Stimulated activated naive CD4-positive, alpha-beta T cell (primary cell): ENCODE results near the gene ZNF24.

Experiments
- DNase-seq, 6 experiments: peaks; one replicate each; lab custom pipeline; 2025; lab: John Stamatoyannopoulos, UW

ZNF24 gene

DNA sequence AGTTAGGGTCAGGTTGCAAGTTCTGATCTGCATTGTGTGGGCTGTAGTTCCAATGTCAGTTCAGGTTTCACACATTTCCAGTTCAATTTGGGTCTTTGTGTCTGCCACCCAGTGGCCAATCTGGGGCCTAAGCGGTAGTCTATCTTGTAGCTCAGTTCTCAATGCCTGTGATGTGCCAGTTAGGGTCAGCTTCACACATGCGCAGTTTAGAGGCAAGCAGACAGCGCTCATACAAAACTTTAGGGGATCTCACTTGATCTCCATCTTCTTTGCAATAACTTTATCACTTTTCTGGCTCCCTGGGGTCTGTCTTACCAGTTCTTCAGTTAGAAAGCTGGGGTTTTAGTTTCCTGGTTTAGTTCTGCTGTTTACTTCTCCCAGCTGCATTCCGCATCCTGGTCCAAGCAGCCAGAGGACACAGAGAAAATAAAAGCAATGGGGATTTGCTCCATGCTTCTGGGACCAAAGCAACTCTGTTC, 11.0 kb upstream of the ZNF24 start:
- peak; percentile 18 to 63 (median 35) for DNase-seq

DNA sequence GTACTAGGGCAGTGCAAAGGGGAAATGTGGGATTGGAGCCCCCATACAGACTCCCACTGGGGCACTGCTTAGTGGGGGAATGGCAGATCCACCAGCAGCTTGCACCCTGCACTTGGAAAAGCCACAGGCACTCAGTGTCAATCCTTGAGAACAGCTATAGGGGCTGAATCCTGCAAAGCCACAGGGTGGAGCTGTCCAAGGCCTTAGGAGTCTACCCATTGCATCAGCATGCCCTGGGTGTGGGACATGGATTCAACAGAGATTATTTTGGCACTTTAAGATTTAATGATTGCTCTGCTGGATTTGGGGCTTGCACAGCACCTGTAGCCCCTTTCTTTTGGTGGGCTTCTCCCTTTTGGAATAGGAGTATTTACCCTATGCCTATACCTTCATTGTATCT, 8.6 kb upstream of the ZNF24 start:
- no peak for DNase-seq

DNA sequence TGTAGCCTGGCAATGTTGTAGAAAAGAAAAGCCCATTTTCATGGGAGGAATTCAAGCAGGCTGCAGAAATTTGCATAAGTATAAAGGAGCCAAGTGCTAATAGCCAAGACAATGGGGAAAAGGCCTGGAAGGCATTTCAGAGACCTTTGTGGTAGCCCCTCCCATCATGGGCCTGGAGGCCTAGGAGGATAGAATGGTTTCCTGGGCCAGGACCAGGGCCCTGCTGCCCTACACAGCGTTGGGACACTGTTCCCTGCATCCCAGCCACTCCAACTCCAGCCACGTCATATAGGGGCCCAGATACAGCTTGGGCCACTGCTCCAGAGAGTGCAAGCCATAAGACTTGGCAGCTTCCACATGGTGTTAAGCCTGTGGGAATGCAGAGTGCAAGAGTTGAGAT, 8.1 kb upstream of the ZNF24 start:
- DNase-seq, result no peak

DNA sequence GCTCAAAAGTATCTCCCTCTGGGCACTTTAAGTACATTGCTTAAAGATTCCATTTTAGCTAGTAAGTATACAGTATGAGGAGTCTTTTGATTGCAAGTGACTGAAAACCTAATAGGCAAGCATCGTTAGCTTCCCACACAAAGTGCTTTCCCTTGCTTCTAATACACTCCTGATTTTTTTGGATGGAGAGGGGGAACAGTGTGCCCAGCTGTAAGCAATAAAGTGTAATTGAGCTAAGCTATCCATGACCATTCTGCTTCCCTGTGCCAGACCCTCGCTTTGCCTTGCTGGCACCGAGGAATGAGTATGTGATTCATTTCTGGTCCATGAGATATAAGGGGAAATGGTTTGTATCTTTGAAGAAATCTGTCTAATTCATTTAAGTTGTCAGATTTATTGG, 3.8 kb upstream of the ZNF24 start:
- DNase-seq, result no peak

DNA sequence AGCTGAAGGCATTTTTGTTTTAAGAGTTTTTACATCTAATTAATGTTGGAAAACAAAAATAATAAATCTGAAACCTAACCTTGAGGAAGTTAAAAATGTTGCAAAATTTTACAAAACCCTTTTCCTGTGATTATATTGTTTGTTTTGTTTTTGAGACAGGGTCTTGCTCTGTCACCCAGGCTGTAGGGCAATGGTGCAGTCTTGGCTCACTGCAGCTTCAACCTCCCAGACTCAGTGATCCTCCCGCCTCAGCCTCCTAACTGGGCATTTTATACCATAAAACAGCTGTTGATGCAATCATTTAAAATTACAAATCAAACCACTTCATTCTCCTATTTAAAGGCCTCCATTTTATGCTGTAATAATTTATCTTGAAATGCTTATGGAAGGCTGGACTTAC, 1.7 kb upstream of the ZNF24 start:
- no peak for DNase-seq

DNA sequence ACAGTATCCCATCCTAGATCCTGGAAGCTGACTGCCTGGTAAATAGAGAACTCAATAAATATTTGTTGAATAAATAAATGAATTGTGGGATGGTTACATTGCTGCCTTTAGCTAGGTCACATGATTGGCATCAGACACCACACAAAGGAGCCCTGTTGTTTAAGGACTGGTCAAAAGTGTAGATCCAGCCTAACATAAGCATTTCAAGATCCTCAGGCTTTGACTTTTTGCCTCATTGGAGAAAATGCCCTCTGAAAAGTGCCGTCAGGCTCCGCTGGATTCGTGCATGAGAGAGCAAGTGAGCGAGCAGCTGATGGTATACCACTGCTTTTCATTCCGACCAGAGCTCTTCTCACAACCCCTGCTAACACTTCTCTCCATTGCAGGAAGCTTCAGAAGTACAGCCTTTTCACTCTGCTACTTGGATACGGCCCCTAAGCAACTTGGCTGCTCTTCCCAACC, 1.3 kb upstream of the ZNF24 start:
- DNase-seq, result no peak

DNA sequence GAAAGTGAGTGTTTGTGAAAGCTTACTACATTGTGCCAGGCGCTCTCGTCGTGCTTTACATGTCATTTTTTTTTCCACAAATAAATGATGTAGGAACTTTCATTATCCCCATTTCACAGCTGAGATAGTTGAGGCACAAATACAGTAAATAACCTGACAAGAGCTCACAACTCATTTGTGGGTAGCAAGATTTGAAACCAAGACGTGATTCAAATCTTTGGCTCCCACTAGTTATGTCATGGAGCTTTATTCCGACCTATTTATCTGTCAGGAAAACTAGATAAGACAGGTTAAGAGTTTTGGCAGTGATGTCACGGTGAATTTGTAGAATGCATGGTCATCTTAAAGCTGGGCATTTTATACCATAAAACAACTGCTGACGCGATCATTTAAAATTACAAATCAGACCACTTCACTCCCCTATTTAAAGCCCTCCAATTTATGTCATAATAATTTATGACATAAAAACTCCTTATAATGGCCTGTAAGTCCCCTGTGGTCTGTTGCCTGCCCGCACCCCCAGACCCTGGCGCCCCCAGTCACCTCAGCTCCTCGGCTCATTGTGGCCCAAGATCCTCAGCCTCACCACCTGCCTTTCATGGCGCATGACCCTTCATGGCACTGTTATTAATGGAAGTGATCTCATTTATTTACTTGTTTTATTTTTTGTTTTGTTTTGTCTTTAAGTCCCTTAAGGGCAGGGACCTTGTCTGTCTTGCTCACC, 678 bp upstream of the ZNF24 start:
- no peak for DNase-seq

DNA sequence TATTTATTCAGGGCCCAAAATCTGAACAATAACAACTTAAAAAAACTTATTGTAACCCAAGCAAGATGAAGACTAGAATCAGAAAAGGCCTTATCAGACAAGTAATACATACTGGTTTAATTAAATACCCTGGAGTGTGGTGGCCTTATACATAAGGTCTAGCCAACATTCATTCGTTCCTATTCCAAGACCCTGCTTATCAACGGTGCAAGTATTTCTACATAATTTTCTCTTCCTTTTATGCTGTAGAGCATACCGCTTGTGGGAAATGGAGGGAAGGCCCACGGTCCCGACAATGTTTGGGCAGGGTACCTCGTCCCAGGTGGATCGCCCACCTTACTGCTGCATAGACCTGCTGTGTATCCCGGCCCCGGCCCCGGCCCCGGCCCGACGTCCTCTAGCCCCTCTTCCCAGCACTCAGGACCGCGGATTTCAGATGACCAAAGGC, 708 bp downstream of the ZNF24 start:
- DNase-seq, result no peak

DNA sequence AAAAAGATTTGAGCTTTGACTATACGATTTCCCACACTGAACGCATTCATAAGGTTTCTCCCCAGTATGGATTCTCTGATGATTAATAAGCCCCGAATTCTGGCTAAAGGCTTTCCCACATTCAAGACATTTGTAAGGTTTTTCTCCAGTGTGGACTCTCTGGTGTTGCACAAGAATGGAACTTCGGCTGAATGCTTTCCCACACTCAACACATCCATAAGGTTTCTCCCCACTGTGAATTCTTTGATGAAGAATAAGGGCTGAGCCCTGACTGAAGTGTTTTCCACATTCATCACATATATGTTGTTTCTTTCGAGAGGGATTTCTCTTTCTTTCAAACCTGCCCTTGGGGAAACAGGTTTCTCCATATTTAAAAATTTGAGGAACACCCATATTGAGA, 6.9 kb downstream of the ZNF24 start:
- DNase-seq, result no peak

DNA sequence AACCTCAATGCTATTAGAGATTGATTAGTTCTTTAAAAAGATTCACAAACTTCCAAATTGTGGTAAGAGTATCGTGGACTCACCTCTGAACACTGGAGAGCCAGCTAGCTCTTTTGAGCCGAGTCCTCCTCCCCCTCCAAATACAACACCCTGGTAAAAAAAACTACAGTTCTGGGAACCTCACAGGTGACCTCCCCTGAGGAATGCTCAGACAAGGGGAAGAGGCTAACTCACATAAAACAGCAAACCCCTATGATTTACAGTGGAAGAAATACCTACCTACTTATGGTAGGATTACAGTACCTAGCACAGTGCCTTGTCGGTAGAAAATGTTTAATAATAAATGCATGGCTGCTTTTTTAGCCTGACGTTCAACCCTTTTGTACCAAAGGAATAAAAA, 8.4 kb downstream of the ZNF24 start:
- no peak for DNase-seq

DNA sequence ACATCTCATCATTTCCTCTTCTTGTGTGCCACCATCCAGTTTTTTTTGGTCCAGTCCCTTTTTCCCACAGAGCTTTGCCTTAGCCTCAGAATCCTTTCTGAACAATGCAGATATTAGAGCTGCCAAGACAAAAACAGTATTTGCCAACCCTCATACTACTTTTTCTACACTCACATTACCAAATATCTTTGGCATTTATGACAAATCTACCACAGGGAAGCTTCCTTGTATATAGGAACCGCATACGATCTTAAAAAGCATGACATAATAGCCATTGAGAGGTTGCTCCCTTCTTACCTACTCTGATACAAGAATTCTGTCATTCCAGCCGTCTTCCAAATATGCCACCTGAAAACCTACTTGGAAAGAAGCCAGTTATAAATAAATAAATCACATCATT, 9.4 kb downstream of the ZNF24 start:
- DNase-seq, result no peak

DNA sequence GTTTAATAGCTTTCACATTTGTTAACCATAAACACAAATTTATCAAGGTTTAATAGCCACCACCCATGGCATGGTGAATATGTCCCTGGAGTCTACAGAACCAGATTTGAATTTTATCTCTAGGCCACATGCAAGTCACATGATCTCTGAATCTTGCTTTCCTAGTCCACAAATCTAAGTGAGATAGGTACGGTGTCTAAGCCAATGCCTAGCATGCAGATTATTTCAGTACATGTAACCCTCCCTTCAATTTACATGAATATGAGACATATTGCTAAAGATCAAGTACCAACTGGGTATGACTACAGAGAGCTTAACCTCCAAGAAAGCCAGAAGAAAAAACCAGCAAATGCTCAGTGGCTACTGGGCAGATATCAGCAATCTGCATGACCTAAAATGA, 10.0 kb downstream of the ZNF24 start:
- no peak for DNase-seq

DNA sequence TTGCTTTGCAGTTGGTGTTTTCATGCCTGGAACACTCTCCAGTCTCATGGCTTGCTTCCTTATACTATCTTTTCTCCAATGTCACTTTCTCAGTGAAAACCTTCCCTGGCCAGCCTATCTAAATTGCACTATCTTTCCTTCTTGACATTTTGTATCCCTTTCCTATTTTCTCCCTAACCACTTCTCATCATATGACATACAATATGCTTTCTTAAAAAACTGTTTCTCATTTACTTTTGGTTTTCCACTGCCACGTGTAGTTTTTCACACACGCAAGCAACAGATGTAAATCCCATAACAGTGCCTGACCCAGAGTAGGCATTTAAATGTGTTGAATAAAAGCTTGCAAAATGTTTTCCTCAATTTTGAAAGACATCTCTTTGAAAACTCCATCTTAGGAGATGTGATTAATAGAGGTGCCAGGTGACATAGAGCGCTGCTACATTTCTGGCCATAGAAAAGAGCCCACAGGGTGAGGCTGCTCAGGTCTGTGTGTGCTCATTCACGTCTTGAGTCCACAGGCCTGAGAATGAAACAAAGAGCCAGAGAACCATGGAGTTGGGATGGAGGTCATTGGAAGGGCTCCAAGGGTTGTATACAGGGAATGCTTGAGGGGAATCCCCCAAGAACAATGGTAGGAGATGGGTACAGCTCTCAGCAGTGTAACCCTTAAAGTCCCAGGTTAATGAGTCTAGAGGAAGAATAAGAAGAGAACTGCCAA, 12.7 kb downstream of the ZNF24 start:
- DNase-seq, result no peak

DNA sequence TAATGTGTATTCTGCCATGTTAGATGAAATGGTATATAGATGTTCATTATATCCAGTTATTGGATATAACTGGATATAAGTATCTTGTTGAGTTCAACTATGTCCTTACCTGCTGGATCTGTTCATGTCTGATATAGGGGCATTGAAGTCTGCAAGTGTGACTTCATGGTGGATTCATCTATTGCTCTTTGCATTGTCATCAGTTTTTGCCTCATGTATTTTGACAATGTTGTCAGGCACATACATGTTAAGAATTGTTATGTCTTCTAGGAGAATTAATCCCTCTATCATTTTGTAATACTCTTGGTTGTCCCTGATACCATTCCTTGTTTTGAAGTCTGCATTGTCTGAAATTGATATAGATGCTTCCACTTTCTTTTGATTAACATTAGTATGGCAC, 15.4 kb downstream of the ZNF24 start:
- no peak for DNase-seq

DNA sequence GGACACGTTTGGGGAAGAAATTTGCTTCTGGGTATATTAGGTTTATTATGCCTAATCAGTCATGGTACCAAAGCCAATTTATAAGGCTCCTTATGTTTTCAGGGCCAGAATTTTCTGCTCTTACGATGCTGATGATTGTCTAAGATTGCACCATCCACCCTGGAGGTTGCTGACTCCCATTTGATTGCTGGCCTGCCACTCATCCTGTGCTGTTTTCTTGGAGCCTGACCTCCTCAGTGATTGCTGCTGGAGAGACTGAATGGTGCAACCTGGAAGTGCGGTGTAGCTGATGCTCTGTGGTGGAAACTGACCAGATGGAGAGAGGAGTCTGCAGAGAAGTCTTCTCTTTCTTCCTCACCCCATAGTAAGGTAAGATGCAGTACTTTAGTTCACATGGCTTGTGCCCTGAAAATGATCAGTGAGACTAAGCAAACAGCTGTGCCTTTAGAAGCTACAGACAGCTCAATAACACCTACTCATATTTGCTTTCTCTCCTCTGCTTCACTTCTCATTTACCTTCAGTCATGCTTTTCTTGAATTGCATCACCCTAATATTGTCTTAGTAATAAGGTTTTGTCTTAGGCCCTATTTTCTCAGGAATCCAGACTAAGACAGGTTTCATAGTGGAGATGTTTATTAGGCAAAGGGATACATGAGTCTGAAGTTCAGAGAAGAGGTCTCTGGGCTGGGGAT, 17.4 kb downstream of the ZNF24 start:
- no peak for DNase-seq

DNA sequence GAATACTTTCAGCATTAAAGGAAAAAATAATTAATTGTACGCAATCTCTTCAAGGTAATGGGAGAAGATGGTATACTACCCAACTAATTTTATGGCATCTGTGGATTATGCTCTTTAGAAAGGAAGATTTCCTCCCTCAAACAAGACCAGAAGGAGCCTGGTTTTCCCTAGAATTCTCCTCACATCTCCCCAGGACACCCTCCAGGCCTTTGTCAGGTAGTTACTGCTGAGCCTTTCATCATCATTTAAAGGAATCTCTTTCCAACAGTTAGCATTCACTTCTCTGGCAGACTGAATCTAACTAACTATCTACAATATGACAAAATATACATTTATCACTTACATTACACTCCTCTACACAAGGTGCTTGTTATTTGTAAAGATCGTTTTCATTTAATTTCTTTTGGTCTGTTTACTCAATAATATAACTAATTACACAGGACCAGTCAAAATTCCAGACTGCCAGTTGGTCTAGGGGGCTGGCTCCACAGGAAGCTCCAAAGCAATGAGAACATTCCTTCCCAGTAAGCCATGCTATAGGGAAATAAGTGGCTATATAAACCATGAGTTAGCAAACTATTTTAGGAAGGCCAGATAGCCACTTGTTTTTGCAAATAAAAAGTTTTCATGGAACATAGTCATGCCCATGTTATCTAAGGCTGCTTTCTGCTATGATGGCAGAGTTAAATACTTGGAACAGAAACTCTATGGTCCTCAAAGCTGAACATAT, 19.1 kb downstream of the ZNF24 start:
- DNase-seq, result no peak

DNA sequence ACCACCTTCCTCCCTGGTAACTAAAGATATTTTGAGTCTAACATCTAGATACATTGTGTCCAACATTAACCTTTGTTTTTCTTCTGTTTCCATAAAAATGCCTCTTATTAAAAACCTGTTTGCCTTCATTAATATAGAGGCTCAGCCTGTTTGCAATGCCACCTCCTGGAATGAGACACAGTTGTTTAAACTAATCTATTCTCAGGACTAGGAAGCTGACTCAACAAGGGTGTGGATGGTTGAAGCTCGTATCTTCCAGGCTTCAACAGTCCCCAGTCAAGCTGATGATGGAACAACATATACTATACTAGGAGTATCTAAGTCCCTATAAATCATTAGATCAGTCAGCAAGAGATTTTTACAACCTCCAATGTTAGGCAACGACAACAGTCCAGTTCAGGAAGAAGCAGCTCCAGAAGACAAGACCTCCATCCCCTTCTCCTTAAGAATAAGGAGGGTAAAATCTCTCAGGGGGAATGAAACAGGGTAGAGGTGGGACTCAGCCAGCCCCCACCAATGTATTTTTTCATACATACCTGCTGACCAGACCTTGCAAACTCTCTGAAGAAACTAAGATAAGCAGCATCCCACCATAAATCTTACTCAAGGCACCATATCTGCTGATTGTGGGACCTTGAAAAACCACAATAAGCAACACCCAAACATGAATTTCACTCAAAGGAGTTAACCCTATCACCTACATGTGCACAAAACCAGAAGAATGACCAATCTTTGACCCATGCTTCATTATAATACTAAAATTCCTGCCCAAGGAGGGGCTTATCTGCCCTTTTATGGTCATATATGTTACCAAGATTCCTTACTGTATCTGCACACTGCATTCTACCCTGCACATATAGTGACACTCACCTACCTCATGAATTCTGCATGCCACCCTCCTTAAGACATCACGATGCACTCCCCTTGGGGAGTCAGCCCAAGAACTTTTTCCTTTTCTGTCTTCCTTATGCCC, 21.4 kb downstream of the ZNF24 start:
- DNase-seq, result no peak

DNA sequence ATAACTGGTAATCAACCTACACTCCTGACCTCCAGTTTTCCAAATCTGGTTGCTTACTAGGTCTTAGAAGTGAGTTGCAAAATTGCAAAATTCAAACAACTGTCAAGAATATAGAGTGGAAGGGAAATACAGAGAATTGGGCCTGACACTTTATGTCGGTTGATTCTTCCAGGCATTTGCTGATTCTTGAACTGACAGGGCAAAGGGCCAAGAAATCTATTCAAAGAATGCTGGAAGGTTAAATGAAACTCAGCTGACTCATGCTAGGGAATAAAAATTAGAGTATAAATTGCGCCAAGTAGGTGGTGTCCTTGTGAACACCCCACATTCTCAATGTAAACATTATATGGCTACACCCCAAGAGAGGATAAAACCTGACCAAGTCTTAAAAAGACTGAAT, 32.7 kb downstream of the ZNF24 start:
- DNase-seq, result no peak

DNA sequence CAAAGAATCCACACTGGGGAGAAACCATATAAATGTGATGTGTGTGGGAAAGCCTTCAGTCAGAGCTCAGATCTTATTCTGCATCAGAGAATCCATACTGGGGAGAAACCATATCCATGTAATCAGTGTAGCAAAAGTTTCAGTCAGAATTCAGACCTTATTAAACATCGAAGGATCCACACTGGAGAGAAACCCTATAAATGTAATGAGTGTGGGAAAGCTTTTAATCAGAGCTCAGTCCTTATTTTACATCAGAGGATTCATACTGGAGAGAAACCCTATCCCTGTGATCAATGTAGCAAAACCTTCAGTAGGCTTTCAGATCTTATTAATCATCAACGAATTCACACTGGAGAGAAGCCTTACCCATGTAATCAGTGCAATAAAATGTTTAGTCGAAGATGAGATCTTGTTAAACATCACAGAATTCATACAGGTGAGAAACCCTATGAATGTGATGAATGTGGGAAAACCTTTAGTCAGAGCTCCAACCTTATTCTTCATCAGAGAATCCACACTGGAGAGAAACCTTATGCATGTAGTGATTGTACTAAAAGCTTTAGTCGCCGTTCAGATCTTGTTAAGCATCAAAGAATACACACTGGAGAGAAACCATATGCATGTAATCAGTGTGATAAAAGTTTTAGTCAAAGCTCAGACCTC, 37.5 kb downstream of the ZNF24 start:
- DNase-seq, result no peak

DNA sequence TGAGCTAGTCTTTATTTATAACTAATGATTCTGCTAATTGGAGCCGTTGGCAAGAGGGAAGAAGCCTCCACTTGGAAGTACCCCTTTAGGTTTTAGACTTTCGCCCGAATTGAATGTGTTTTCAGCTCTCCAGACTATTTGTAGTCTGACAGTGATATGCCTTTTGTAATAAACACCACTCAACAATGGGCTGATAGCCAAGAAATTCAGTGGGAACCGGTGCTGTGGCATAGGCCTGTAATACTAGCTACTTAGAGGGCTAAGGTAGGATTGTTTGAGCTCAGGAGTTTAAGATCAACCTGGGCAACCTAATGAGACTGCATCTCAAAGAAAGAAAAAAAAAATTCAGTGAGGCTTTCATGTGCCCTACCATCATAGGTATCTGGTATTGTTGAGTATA, 40.6 kb downstream of the ZNF24 start:
- no peak for DNase-seq

DNA sequence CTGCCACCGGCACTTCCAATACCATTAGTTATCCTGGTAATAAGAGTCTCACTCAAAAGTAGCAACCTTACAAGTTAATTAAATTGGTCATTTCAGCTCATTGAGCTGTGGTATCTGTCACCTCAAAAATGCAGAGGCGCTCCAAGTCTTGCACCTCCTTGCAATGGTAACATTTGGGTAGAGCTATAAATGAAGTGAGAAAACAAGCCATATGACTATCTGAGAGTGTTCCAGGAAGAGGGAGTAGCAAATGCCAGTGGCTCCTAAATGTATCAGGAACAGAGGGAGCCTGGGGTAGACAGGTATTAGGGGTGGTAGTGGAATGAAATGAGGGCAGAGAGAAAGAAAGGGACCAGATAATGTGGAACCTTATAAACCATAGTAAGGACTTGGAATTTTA, 48.2 kb downstream of the ZNF24 start:
- DNase-seq, result no peak
